ENCODE measurements around the gene NENF.

DNA sequence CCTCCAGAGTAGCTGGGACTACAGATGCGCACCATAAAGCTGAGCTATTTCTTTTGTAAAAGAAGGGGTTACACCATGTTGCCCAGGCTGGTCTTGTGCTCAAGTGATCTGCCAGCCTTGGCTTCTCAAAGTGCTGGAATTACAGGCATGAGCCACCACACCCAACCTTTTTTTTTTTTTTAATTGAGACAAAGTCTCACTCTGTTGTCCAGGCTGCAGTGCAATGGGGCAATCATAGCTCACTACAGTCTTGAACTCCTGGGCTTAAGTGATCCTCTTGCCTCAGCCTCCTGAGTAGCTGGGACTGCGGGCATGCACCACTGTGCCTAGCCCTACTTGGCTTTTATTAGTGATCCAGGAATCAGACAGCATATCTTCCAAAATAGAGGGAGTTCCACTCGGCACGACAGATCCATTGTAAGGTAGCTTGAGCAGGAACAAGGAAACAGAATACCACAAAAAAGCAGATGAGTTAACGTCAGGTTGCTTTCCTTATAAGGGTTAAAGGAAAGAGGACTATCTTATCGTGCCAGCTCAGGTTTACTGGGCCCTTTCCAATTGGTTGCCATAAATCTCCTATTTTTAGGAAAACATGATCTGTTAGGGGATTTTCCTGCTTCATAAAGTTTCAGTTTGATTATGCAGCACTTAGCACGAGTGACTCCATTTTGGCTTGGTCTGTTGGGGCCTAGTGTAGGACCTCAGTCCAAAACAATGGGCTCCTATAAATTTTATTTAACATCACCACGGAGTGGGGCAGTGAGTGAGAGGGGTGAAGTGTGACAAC is 45.2 kb downstream of the NENF start:
- TF ChIP-seq, protein P1, sequence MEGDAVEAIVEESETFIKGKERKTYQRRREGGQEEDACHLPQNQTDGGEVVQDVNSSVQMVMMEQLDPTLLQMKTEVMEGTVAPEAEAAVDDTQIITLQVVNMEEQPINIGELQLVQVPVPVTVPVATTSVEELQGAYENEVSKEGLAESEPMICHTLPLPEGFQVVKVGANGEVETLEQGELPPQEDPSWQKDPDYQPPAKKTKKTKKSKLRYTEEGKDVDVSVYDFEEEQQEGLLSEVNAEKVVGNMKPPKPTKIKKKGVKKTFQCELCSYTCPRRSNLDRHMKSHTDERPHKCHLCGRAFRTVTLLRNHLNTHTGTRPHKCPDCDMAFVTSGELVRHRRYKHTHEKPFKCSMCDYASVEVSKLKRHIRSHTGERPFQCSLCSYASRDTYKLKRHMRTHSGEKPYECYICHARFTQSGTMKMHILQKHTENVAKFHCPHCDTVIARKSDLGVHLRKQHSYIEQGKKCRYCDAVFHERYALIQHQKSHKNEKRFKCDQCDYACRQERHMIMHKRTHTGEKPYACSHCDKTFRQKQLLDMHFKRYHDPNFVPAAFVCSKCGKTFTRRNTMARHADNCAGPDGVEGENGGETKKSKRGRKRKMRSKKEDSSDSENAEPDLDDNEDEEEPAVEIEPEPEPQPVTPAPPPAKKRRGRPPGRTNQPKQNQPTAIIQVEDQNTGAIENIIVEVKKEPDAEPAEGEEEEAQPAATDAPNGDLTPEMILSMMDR (conservative IDR thresholded peaks at IDR 0.05) = no peak
- no peak for TF ChIP-seq ZFX (IDR thresholded peaks at IDR 0.05)
